ENCODE data around the gene CGNL1. TPM values are rescaled to one million over a fixed set of nuclear protein-coding genes. Genes with fewer than 3 reads are reported as not detected.

Gene CGNL1, protein sequence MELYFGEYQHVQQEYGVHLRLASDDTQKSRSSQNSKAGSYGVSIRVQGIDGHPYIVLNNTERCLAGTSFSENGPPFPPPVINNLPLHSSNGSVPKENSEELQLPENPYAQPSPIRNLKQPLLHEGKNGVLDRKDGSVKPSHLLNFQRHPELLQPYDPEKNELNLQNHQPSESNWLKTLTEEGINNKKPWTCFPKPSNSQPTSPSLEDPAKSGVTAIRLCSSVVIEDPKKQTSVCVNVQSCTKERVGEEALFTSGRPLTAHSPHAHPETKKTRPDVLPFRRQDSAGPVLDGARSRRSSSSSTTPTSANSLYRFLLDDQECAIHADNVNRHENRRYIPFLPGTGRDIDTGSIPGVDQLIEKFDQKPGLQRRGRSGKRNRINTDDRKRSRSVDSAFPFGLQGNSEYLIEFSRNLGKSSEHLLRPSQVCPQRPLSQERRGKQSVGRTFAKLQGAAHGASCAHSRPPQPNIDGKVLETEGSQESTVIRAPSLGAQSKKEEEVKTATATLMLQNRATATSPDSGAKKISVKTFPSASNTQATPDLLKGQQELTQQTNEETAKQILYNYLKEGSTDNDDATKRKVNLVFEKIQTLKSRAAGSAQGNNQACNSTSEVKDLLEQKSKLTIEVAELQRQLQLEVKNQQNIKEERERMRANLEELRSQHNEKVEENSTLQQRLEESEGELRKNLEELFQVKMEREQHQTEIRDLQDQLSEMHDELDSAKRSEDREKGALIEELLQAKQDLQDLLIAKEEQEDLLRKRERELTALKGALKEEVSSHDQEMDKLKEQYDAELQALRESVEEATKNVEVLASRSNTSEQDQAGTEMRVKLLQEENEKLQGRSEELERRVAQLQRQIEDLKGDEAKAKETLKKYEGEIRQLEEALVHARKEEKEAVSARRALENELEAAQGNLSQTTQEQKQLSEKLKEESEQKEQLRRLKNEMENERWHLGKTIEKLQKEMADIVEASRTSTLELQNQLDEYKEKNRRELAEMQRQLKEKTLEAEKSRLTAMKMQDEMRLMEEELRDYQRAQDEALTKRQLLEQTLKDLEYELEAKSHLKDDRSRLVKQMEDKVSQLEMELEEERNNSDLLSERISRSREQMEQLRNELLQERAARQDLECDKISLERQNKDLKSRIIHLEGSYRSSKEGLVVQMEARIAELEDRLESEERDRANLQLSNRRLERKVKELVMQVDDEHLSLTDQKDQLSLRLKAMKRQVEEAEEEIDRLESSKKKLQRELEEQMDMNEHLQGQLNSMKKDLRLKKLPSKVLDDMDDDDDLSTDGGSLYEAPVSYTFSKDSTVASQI
- not detected for total RNA-seq

- Mint-ChIP-seq H3K4me1 (peaks cover 4% of the 10 kb centered on the region), H3K9me3 (no peaks in the 10 kb centered on the region), H3K27ac (no peak within 1 kb of the TSS), H3K36me3 (ENCODE audit: low read depth) (no peaks in the 10 kb centered on the region), H3K4me3 (peak within 1 kb of the TSS; percentile 60), H3K27me3 (peaks cover 54% of the 10 kb centered on the region)
- ATAC-seq (replicated peaks): no peak
These were observed at the start of gene CGNL1 for GRCh38 chr15:57375827-57376695. Gene CGNL1, plus strand, starts transcription at chr15:57376505. Its CDS starts 61,495 bp downstream, at chr15:57438000.

- no peaks in the 10 kb centered on the region for H3K9me3 Mint-ChIP-seq
- H3K4me1 Mint-ChIP-seq: no peaks in the 10 kb centered on the region
- H3K36me3 Mint-ChIP-seq (ENCODE audit: low read depth): no peaks in the 10 kb centered on the region
- no peak for ATAC-seq (replicated peaks)
- H3K4me3 Mint-ChIP-seq: no peak overlapping the region
- H3K27ac Mint-ChIP-seq: no peak overlapping the region
- H3K27me3 Mint-ChIP-seq: peaks cover 21% of the 10 kb centered on the region
These were observed 48.3 kb upstream of the CGNL1 start for GRCh38 chr15:57327985-57328471.

DNA sequence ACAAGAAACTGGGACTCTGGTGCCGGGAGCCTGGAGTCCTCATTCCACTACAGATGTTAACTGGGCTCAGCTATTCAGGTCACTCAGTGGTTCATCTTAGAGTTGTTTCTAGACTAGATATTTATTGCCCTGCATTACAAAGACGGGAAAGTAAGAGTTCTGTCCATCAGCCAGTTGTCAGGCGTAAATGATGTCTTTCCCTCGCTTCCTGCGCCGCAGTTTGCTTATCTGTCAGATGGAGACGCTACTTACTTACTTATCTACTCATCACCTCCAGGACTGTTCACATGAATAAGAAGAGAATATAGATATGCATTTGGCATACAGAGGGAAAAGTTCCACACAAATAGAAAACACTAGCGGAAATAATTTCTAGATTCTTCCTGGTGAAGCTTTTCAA, 47.8 kb upstream of the CGNL1 start:
- ATAC-seq (replicated peaks): no peak
- no peak overlapping the region for H3K4me3 Mint-ChIP-seq
- no peak overlapping the region for H3K27ac Mint-ChIP-seq
- no peaks in the 10 kb centered on the region for H3K36me3 Mint-ChIP-seq (ENCODE audit: low read depth)
- H3K27me3 Mint-ChIP-seq: peaks cover 21% of the 10 kb centered on the region
- no peaks in the 10 kb centered on the region for H3K4me1 Mint-ChIP-seq
- no peaks in the 10 kb centered on the region for H3K9me3 Mint-ChIP-seq

DNA sequence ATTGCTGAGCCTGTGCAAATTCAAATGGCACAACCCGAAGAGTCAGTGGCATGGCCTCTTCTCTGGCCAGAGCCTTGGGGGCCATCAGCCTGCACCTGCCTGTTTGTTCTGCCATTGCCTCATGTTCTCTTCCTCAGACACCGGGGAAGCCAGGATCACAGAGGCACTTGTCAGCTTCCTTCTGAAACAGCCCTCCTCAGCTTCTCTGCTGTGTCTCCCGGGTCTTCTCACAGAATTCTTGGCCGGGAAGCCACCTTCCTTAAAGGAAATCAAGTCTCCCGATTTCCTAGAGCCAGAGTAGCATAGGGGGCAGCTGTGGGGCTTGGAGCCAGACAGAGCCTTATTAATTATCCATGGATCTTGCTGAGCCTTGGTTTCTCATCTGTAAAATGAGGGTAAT, 47.4 kb upstream of the CGNL1 start:
- Mint-ChIP-seq H3K4me1 (no peaks in the 10 kb centered on the region), H3K9me3 (no peaks in the 10 kb centered on the region), H3K27ac (no peak overlapping the region), H3K36me3 (ENCODE audit: low read depth) (no peaks in the 10 kb centered on the region), H3K4me3 (no peak overlapping the region), H3K27me3 (peaks cover 21% of the 10 kb centered on the region)
- ATAC-seq (replicated peaks): no peak

- Mint-ChIP-seq H3K27ac (no peak overlapping the region), H3K27me3 (peaks cover 27% of the 10 kb centered on the region), H3K9me3 (no peaks in the 10 kb centered on the region), H3K36me3 (ENCODE audit: low read depth) (no peaks in the 10 kb centered on the region), H3K4me3 (no peak overlapping the region), H3K4me1 (no peaks in the 10 kb centered on the region)
- ATAC-seq (replicated peaks): no peak
These were observed 46.5 kb upstream of the CGNL1 start for GRCh38 chr15:57329582-57330367.

DNA sequence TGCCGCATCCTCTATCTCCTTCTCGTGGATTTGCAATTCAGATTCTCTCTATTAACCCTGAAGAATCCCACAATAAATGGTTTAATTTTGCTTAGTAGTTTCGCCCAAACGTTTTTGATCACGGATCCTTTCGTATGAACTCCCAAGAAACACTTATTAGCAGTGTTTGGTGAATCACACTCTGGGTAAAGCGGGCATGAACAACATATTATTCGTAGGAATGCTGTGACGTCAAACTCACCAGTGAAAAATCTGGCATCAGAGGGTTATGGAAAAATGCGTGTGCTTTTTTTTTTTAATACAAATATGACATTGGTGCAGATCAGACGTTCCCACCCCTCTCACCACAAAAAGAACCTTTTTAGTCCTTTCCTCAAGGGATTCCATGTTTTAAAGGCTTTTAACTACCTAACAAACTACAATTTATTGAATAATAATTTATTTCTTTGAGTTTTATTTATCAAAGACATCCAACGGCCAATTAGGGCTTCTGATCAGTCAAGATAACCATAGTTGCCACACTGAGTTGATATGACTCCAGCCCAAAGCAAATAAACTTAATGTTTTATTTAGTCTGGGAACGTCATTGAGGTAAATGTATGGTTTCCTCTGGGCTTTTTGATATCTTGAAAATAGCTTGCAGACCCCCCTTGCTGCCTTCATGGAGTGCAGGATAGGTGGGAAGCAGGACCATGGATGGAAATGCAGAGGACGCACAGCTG, 45.5 kb upstream of the CGNL1 start:
- Mint-ChIP-seq H3K36me3 (ENCODE audit: low read depth) (no peaks in the 10 kb centered on the region), H3K4me3 (no peak overlapping the region), H3K27me3 (peaks cover 31% of the 10 kb centered on the region), H3K9me3 (no peaks in the 10 kb centered on the region), H3K4me1 (no peaks in the 10 kb centered on the region), H3K27ac (no peak overlapping the region)
- ATAC-seq (replicated peaks): no peak

DNA sequence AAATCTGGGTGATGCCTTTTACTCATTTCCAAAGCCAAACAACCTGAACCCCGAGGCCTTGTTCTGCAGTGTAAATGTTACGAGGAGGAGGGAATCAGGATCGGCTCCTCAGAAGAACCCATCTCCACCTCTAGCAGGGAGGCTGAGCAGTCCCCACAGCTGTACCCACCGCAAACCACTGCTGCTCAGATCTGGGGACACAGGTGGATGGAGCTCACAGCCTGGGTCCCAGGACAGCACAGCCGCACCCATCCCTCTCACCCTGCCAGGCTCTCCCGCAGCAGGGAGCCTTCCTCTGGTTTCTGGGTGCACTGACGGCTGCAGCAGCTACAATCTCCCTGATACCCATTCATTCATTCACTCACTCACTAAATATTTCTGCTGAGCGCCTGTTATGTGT, 44.0 kb upstream of the CGNL1 start:
- Mint-ChIP-seq H3K4me3 (no peak overlapping the region), H3K27ac (no peak overlapping the region), H3K9me3 (no peaks in the 10 kb centered on the region), H3K4me1 (no peaks in the 10 kb centered on the region), H3K36me3 (ENCODE audit: low read depth) (no peaks in the 10 kb centered on the region), H3K27me3 (peaks cover 36% of the 10 kb centered on the region)
- no peak for ATAC-seq (replicated peaks)

GRCh38 chr15:57333487-57333886, 42.8 kb upstream of the CGNL1 start:
- Mint-ChIP-seq H3K9me3 (no peaks in the 10 kb centered on the region), H3K4me3 (no peak overlapping the region), H3K27ac (no peak overlapping the region), H3K36me3 (ENCODE audit: low read depth) (no peaks in the 10 kb centered on the region), H3K4me1 (no peaks in the 10 kb centered on the region), H3K27me3 (peaks cover 36% of the 10 kb centered on the region)
- no peak for ATAC-seq (replicated peaks)

DNA sequence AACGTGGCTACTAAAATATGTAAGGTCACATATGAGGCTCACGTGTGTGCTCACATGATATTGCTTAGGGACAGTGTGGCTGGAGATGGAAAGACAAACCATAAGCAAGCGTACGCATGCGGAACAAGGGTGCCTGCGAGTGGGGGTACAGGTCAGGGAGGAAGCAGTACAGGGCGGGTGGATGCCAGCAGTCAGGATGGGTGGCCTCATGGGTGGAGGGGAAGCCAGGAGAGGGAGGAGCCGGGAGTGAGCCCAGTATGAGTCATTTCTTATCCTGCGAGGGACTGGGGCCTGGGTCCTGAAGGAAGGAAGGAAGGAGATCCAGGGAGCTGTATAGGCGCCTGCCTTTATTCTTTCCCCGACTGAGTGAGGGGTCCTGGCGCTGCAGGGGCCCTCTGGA, 42.0 kb upstream of the CGNL1 start:
- H3K36me3 Mint-ChIP-seq (ENCODE audit: low read depth): no peaks in the 10 kb centered on the region
- ATAC-seq (replicated peaks): no peak
- H3K9me3 Mint-ChIP-seq: no peaks in the 10 kb centered on the region
- H3K4me1 Mint-ChIP-seq: no peaks in the 10 kb centered on the region
- peaks cover 41% of the 10 kb centered on the region for H3K27me3 Mint-ChIP-seq
- H3K4me3 Mint-ChIP-seq: no peak overlapping the region
- no peak overlapping the region for H3K27ac Mint-ChIP-seq

DNA sequence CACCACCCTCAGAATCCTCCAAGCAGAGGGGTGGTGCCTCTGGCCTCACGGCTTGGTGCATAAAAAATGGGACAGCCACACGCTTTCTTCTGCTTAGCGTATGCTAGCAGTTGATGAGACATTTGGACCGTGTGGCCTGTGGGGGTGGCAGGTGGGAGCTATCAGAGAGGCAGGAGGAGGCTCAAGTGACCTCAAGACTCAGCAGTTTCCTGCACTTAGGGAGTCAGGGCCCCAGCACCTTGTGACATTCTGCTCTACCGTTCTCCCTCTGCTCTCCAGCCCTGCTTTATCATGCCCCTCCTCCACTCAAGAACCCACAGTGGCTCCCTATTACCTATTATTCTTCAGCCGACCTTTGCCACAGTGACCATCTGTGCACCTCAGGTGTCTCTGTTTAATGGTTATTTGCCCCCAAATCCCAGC, 41.0 kb upstream of the CGNL1 start:
- H3K36me3 Mint-ChIP-seq (ENCODE audit: low read depth): no peaks in the 10 kb centered on the region
- no peaks in the 10 kb centered on the region for H3K9me3 Mint-ChIP-seq
- peaks cover 33% of the 10 kb centered on the region for H3K27me3 Mint-ChIP-seq
- no peak overlapping the region for H3K27ac Mint-ChIP-seq
- no peaks in the 10 kb centered on the region for H3K4me1 Mint-ChIP-seq
- ATAC-seq (replicated peaks): no peak
- no peak overlapping the region for H3K4me3 Mint-ChIP-seq

DNA sequence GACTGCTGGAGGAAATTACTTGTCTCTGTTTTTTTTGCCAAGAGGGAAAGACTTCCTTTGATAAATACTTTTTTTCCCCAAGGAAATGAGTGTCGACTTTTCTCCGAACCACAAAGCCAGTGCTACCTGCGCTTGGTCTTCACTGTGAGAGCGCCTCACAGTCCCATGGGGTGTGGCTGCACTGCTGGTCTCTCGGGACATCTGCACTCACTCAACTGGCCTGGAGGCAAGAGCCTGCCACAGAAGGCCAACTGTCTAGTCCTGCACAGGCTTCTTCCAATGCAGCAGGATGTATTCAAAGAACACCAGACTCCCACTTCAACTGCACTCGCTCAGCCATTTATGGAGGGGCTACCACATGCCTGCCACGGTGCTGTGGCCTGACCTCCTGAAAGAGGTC, 40.6 kb upstream of the CGNL1 start:
- Mint-ChIP-seq H3K4me3 (no peak overlapping the region), H3K27me3 (peaks cover 29% of the 10 kb centered on the region), H3K9me3 (no peaks in the 10 kb centered on the region), H3K4me1 (no peaks in the 10 kb centered on the region), H3K36me3 (ENCODE audit: low read depth) (no peaks in the 10 kb centered on the region), H3K27ac (no peak overlapping the region)
- ATAC-seq (replicated peaks): no peak

- Mint-ChIP-seq H3K9me3 (no peaks in the 10 kb centered on the region), H3K27ac (no peak overlapping the region), H3K4me1 (no peaks in the 10 kb centered on the region), H3K4me3 (no peak overlapping the region), H3K27me3 (peaks cover 32% of the 10 kb centered on the region), H3K36me3 (ENCODE audit: low read depth) (no peaks in the 10 kb centered on the region)
- no peak for ATAC-seq (replicated peaks)
These were observed 38.4 kb upstream of the CGNL1 start for GRCh38 chr15:57337868-57338411.

All from activated T-helper 17 cell treated with anti-CD3 and anti-CD28 coated beads, Interleukin-2, amount 50 U/mL, for 72 hours (primary cell).